NCI-H2081 (cell line): ENCODE data around the gene TP73.

ENCODE experiments used
- DNase-seq, 2 experiments: peaks; one replicate each; lab custom pipeline; 2025; lab: John Stamatoyannopoulos, UW

Gene TP73

GRCh38 chr1:3689138-3689750 lies 36.9 kb downstream of the TP73 start:
- no peak for DNase-seq

- DNase-seq, result no peak
Measured at GRCh38 chr1:3690282-3691065, 38.2 kb downstream of the TP73 start.

GRCh38 chr1:3691421-3692204 lies 39.3 kb downstream of the TP73 start:
- no peak for DNase-seq

GRCh38 chr1:3692598-3692997 lies 40.3 kb downstream of the TP73 start:
- DNase-seq, result no peak

GRCh38 chr1:3693321-3693720 lies 41.0 kb downstream of the TP73 start:
- no peak for DNase-seq

- DNase-seq, result peak in 1 of 2 experiments; percentile 23
Measured at GRCh38 chr1:3695326-3696217, 43.3 kb downstream of the TP73 start.

- no peak for DNase-seq
Measured at GRCh38 chr1:3696689-3697088, 44.4 kb downstream of the TP73 start.

- DNase-seq, result no peak
Measured at GRCh38 chr1:3697104-3697503, 44.8 kb downstream of the TP73 start.

- DNase-seq, result peak; percentile 92 to 97
Measured at GRCh38 chr1:3697810-3698209, 45.5 kb downstream of the TP73 start.

GRCh38 chr1:3698660-3699408 lies 46.5 kb downstream of the TP73 start:
- DNase-seq, result peak in 1 of 2 experiments; percentile 54

GRCh38 chr1:3699596-3699995 lies 47.3 kb downstream of the TP73 start:
- no peak for DNase-seq

- no peak for DNase-seq
Measured at GRCh38 chr1:3700631-3701030, 48.3 kb downstream of the TP73 start.

GRCh38 chr1:3702528-3702927 lies 50.2 kb downstream of the TP73 start:
- no peak for DNase-seq

- no peak for DNase-seq
Measured at GRCh38 chr1:3702990-3703728, 50.8 kb downstream of the TP73 start.

GRCh38 chr1:3703786-3704371 lies 51.6 kb downstream of the TP73 start:
- peak in 1 of 2 experiments; percentile 46 for DNase-seq

- no peak for DNase-seq
Measured at GRCh38 chr1:3705341-3705950, 53.1 kb downstream of the TP73 start.

GRCh38 chr1:3706651-3707297 lies 54.5 kb downstream of the TP73 start:
- DNase-seq, result no peak

GRCh38 chr1:3707298-3707938 lies 55.1 kb downstream of the TP73 start:
- DNase-seq, result no peak

- DNase-seq, result no peak
Measured at GRCh38 chr1:3707939-3708328, 55.6 kb downstream of the TP73 start.
